GM18951 (cell line): ENCODE data around the gene MAGEA2B.
"Not testable (repeated sequence)": the region's sequence is repeated elsewhere in the genome, so short reads cannot be mapped to it uniquely, and the experiment has no call there.

Source experiments
- POLR2A ChIP-seq: IDR thresholded peaks from 4 replicates; pipeline ENCODE4 v1.6.1; 2011; ENCODE audit warnings: mild to moderate bottlenecking; ENCODE audit not compliant: insufficient read length, insufficient read depth; ENCODE audit errors: extremely low read depth
- in situ Hi-C: fragments of 300-500 bp; cut with MboI; formaldehyde crosslinking; loops from one replicate; pipeline ENCODE4 v1.12.0; 2022; ENCODE audit warnings: low sequenced_read_pairs, mixed read lengths, inconsistent platforms; ENCODE audit not compliant: unreplicated experiment

Gene MAGEA2B

GRCh38 chrX:152713815-152714787 is at the start of gene MAGEA2B:
TSS of gene MAGEA2B (plus strand) at chrX:152714628. CDS start at chrX:152717107, 2,479 bp downstream.
- in situ Hi-C loops, result not testable (repeated sequence)

- in situ Hi-C loops, result no loop called here
These were observed 40.3 kb upstream of the MAGEA2B start for GRCh38 chrX:152674135-152674534.

GRCh38 chrX:152674652-152675051 is 39.8 kb upstream of the MAGEA2B start:
- in situ Hi-C loops, result not testable (repeated sequence)

More at GRCh38 chrX:152674135-152674534, 40.3 kb upstream of the MAGEA2B start:
- TF ChIP-seq POLR2A, result no peak

GRCh38 chrX:152681012-152681411 is 33.4 kb upstream of the MAGEA2B start:
- in situ Hi-C loops, result not testable (repeated sequence)

- in situ Hi-C loops, result not testable (repeated sequence)
These were observed 16.2 kb upstream of the MAGEA2B start, which contains the start of gene MAGEA3 for GRCh38 chrX:152697952-152698931. TSS of gene MAGEA3 (plus strand) at chrX:152698794. CDS start at chrX:152700833, 2,039 bp downstream.

- in situ Hi-C loops, result loop anchor here (5.0 kb wide), 1 partner anchor 67 kb away; the partner anchor contains the start of gene MAGEA6
These were observed 14.0 kb upstream of the MAGEA2B start for GRCh38 chrX:152700390-152700789.

GRCh38 chrX:152706500-152706899 is 7.9 kb upstream of the MAGEA2B start:
- in situ Hi-C loops, result not testable (repeated sequence)

GRCh38 chrX:152709173-152709572 is 5.3 kb upstream of the MAGEA2B start, which contains the start of gene CSAG2:
TSS of gene CSAG2 (minus strand) at chrX:152709273. CDS start at chrX:152709112, 161 bp downstream.
- in situ Hi-C loops, result not testable (repeated sequence)

GRCh38 chrX:152713195-152713594 is 1.2 kb upstream of the MAGEA2B start:
- in situ Hi-C loops, result not testable (repeated sequence)

GRCh38 chrX:152725409-152725808 is 11.0 kb downstream of the MAGEA2B start:
- no peak for TF ChIP-seq POLR2A
- in situ Hi-C loops, result no loop called here

GRCh38 chrX:152733261-152733975 is 19.0 kb downstream of the MAGEA2B start, which contains the start of the genes CSAG1 and MAGEA12:
TSS of gene CSAG1 (minus strand) at chrX:152733721. CDS start at chrX:152732460, 1,261 bp downstream.
TSS of gene MAGEA12 (plus strand) at chrX:152733757. CDS start at chrX:152736162, 2,405 bp downstream.
- in situ Hi-C loops, result no loop called here
- no peak for TF ChIP-seq POLR2A

- in situ Hi-C loops, result not testable (repeated sequence)
These were observed 19.9 kb downstream of the MAGEA2B start for GRCh38 chrX:152734143-152734858.

GRCh38 chrX:152735101-152735500 is 20.7 kb downstream of the MAGEA2B start:
- in situ Hi-C loops, result no loop called here
- TF ChIP-seq POLR2A, result no peak
